AG10803 (cell line): Measurements from ENCODE around the gene ADARB2.

ENCODE experiments used
- DNase-seq: peaks from one replicate; pipeline ENCODE4 v3.0.0; 2010; ENCODE audit warnings: low read depth
- H3K4me3 ChIP-seq: 2 replicates; pipeline ENCODE4 v1.5.1; 2011; ENCODE audit warnings: mild to moderate bottlenecking, low read length, control low read depth
- CTCF ChIP-seq: conservative IDR thresholded peaks from 2 replicates; pipeline ENCODE4 v1.5.1; 2011; ENCODE audit warnings: mild to moderate bottlenecking, low read length, control low read depth, inconsistent platforms

The ADARB2 gene

GRCh38 chr10:1240341-1240775, 497.0 kb downstream of the ADARB2 start:
- H3K4me3 ChIP-seq: no peak overlapping the region
- no peak for TF ChIP-seq CTCF
- no peak for DNase-seq

GRCh38 chr10:1233031-1233430, 504.3 kb downstream of the ADARB2 start:
- no peak for DNase-seq
- TF ChIP-seq CTCF: no peak
- H3K4me3 ChIP-seq: no peak overlapping the region

GRCh38 chr10:1232164-1232911, 505.0 kb downstream of the ADARB2 start:
- TF ChIP-seq CTCF: no peak
- no peak for DNase-seq
- no peak overlapping the region for H3K4me3 ChIP-seq

- no peak for DNase-seq
- TF ChIP-seq CTCF: no peak
- no peak overlapping the region for H3K4me3 ChIP-seq
These were observed 506.6 kb downstream of the ADARB2 start for GRCh38 chr10:1230592-1231275.

GRCh38 chr10:1230138-1230537, 507.2 kb downstream of the ADARB2 start:
- H3K4me3 ChIP-seq: no peak overlapping the region

GRCh38 chr10:1229574-1229973, 507.8 kb downstream of the ADARB2 start:
- no peak overlapping the region for H3K4me3 ChIP-seq
- DNase-seq: no peak
- TF ChIP-seq CTCF: no peak

More at GRCh38 chr10:1230138-1230537, 507.2 kb downstream of the ADARB2 start:
- no peak for DNase-seq
- TF ChIP-seq CTCF: no peak

GRCh38 chr10:1229116-1229515, 508.2 kb downstream of the ADARB2 start:
- no peak overlapping the region for H3K4me3 ChIP-seq
- no peak for TF ChIP-seq CTCF
- no peak for DNase-seq
